Measurements from ENCODE around the gene SLC25A45.

GRCh38 chr11:65353376-65353775, 29.1 kb downstream of the SLC25A45 start:
- TF ChIP-seq CTCF (IDR thresholded peaks at IDR 0.05 in 4 of 5, conservative IDR thresholded peaks at IDR 0.05 in 1 of 5) (no peak), POLR2A (IDR thresholded peaks at IDR 0.05) (no peak)
